Prostate gland (tissue), 2 donors: ENCODE measurements around the gene FAM107A.

Source experiments
- POLR2A ChIP-seq: fragments of 450-650 bp; IDR thresholded peaks from one replicate; pipeline ENCODE4 v1.6.1; 2016; ENCODE audit warnings: antibody characterized with exemption, mild to moderate bottlenecking
- TF ChIP-seq, protein P1 (sequence below), 4 experiments: fragments of 200-600 bp in 2 of 4; fragments of 450-650 bp in 2 of 4; sonication (generic) in 2 of 4; IDR thresholded peaks; 1 replicate in 3 of 4; 2 replicates in 1 of 4; pipeline ENCODE4 v1.5.1; 2016 to 2019; ENCODE audit warnings: antibody characterized with exemption in 4 of 4, mild to moderate bottlenecking in 2 of 4, moderate library complexity in 2 of 4

DNA sequence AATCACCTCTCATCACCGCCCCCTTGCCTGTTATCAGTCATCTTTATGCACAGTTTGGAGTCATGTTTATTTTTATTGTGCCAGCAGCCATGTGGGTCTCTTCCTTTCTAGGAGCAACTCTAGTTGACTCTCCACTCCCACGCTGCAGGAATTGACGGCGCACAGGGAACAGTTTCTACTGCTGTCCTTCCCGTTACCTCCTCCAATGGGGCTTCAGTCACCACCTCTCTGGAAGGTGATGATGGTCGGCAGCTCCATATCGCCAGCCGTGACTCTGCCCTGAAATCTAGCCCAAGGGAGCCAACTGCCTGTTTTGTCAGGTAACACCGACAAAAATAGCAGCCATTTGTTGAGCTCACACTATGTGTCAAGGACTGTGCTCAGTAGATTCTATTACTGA lies 35.6 kb upstream of the FAM107A start:
- TF ChIP-seq, protein P1, sequence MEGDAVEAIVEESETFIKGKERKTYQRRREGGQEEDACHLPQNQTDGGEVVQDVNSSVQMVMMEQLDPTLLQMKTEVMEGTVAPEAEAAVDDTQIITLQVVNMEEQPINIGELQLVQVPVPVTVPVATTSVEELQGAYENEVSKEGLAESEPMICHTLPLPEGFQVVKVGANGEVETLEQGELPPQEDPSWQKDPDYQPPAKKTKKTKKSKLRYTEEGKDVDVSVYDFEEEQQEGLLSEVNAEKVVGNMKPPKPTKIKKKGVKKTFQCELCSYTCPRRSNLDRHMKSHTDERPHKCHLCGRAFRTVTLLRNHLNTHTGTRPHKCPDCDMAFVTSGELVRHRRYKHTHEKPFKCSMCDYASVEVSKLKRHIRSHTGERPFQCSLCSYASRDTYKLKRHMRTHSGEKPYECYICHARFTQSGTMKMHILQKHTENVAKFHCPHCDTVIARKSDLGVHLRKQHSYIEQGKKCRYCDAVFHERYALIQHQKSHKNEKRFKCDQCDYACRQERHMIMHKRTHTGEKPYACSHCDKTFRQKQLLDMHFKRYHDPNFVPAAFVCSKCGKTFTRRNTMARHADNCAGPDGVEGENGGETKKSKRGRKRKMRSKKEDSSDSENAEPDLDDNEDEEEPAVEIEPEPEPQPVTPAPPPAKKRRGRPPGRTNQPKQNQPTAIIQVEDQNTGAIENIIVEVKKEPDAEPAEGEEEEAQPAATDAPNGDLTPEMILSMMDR (IDR thresholded peaks at IDR 0.05): no peak
- no peak for TF ChIP-seq POLR2A
